ENCODE results near the gene KIAA1958. TPM values are rescaled to one million over a fixed set of nuclear protein-coding genes. Genes with fewer than 3 reads are reported as not detected.

Gene KIAA1958
- total RNA-seq, 1 experiment from 2014 or later: 5.8 TPM

DNA sequence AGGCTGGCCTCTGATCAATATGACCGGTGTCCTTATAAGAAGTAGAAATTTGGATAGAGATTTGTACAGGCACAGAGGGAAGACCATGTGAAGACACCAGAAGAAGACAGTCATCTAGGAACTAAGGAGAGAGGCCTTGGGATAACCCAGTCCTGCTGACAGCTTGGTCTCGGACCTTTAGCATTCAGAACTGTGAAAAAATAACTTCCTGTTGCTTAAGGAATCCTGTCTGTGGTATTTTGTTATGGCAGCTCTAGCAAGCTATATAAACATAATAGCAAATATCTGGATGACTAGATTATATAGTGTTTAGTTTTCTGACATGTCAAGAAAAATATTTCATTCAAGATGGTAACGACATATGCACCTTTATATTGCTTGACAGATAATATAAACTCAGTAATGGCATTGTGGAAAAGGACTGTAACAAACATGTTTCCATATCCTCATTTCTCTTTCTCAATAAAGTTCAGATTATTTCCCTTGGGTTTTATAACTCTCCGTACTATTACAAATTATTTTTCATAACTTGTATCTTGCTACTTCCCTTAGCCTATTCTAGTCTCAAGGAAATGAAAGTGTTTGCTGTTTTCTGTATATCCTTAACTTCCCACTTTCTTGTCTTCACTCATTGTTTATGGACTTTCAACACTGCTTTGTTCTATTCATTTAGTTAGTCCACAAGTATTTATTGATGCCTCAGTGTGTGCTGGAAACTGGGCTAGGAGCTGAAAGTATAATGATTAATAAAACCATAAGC, 62.4 kb downstream of the KIAA1958 start:
- ChIA-PET CTCF (no interaction called here), POLR2A (interaction anchor here (0.7 kb wide), 1 partner anchor 354 kb away, joined by 4 read pairs; no protein-coding TSS in a partner anchor)
- DNase-seq (ENCODE audit: unreplicated experiment): no peak
- peaks cover 11% of the 10 kb centered on the region for H3K4me1 Mint-ChIP-seq (ENCODE audit: insufficient read depth, unreplicated experiment)
- no peak overlapping the region for H3K27ac Mint-ChIP-seq (ENCODE audit: low read depth, unreplicated experiment)
- no peaks in the 10 kb centered on the region for H3K27me3 Mint-ChIP-seq (ENCODE audit: insufficient read depth, unreplicated experiment)
- no TSS peak for BruUV-seq (replicated peaks)
- intact Hi-C loops (cut with micrococcal nuclease): no loop called here
- no peaks in the 10 kb centered on the region for H3K36me3 Mint-ChIP-seq (ENCODE audit: insufficient read depth, unreplicated experiment)
- no peaks in the 10 kb centered on the region for H3K9me3 Mint-ChIP-seq (ENCODE audit: unreplicated experiment)
- H3K4me3 Mint-ChIP-seq (ENCODE audit: unreplicated experiment): no peak overlapping the region
- TF ChIP-seq, protein P1, sequence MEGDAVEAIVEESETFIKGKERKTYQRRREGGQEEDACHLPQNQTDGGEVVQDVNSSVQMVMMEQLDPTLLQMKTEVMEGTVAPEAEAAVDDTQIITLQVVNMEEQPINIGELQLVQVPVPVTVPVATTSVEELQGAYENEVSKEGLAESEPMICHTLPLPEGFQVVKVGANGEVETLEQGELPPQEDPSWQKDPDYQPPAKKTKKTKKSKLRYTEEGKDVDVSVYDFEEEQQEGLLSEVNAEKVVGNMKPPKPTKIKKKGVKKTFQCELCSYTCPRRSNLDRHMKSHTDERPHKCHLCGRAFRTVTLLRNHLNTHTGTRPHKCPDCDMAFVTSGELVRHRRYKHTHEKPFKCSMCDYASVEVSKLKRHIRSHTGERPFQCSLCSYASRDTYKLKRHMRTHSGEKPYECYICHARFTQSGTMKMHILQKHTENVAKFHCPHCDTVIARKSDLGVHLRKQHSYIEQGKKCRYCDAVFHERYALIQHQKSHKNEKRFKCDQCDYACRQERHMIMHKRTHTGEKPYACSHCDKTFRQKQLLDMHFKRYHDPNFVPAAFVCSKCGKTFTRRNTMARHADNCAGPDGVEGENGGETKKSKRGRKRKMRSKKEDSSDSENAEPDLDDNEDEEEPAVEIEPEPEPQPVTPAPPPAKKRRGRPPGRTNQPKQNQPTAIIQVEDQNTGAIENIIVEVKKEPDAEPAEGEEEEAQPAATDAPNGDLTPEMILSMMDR (IDR thresholded peaks at IDR 0.05; ENCODE audit: unreplicated experiment): no peak

DNA sequence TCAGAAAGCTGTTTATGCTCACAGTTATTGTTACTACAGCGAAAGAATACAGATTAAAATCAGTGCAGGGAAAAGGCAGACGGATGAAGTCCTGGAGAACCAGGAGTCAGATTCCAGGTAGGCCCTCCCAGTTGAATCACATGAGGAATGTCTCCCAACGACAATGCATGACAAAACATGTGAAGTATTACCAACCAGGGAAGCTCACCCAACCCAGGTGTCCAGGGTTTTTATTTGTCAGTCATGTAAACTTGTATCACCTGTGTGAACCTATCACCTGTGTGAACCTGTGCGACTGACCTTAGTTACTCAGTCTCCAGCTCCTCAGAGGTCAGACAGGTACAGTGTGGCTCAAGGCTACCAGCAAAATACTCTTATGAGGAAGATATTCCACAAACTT, 63.9 kb downstream of the KIAA1958 start:
- Mint-ChIP-seq H3K27ac (ENCODE audit: low read depth, unreplicated experiment) (no peak overlapping the region), H3K4me3 (ENCODE audit: unreplicated experiment) (no peak overlapping the region), H3K4me1 (ENCODE audit: insufficient read depth, unreplicated experiment) (peaks cover 22% of the 10 kb centered on the region), H3K36me3 (ENCODE audit: insufficient read depth, unreplicated experiment) (no peaks in the 10 kb centered on the region), H3K9me3 (ENCODE audit: unreplicated experiment) (no peaks in the 10 kb centered on the region), H3K27me3 (ENCODE audit: insufficient read depth, unreplicated experiment) (no peaks in the 10 kb centered on the region)
- intact Hi-C loops (cut with micrococcal nuclease): no loop called here
- ChIA-PET CTCF (no interaction called here), POLR2A (no interaction called here)
- TF ChIP-seq, protein P1 (IDR thresholded peaks at IDR 0.05; ENCODE audit: unreplicated experiment): no peak
- no peak for DNase-seq (ENCODE audit: unreplicated experiment)
- no TSS peak for BruUV-seq (replicated peaks)

DNA sequence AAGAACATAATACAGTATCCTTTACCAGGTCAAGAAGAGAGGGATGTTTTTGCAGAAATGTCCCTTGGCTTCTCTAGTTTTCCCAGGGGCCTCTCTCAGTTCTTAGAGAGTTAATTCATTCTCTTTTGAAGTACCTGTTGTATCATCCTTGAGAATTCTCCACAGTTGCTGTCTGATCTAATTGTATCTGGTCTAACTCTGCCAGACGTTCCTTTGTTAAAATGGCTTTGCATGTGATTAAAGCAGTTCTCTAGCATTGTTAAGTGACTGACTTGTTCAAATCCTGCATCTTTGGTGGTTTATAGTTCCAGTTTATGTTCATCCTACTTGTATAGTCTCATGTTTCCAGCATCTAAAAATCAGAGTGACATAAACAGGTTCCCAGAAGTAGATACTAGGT, 65.0 kb downstream of the KIAA1958 start:
- BruUV-seq (replicated peaks): no TSS peak
- no peaks in the 10 kb centered on the region for H3K36me3 Mint-ChIP-seq (ENCODE audit: insufficient read depth, unreplicated experiment)

DNA sequence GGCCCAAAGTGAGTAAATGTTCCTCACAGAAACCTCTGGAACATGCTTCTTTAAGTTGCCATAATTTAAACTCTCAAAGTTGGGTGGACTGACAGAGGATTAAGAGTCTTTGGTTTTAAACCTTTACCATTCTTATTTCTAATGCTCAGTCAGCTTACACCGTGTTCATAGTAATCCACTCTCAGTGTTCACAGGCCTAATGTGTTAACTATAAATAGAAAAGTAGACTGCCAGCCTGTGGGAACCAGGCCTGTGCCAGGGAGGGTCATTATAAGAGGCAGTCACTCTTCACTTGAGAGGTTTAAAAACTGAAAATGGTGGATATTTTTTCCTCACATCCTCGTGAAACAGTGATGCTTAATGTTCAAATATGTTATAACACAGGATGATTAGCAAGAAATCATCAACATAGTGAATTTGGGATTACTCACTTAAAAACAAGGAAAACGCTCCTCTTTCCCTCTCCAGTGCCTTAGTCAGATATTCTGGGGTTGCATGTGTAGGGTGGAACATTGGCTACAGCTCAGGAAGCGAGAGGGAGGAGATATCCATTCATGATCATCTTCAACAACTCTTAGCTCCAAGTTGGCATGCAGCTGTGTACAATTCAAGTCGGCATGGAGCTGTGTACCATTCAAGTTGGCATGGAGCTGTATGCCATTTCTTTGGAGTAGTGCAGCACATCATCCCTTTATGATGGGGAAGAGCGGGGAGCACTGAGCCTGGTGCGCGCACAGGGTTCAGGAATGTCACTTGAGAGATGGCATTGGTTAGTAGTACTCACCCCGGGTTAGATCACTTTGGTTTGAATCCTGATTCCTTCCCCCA, 65.8 kb downstream of the KIAA1958 start:
- CTCF ChIA-PET: no interaction called here

More for the DNA sequence above, 65.0 kb downstream of the KIAA1958 start:
- TF ChIP-seq, protein P1 (IDR thresholded peaks at IDR 0.05; ENCODE audit: unreplicated experiment): no peak
- Mint-ChIP-seq H3K4me1 (ENCODE audit: insufficient read depth, unreplicated experiment) (peaks cover 23% of the 10 kb centered on the region), H3K27ac (ENCODE audit: low read depth, unreplicated experiment) (no peak overlapping the region), H3K4me3 (ENCODE audit: unreplicated experiment) (no peak overlapping the region), H3K27me3 (ENCODE audit: insufficient read depth, unreplicated experiment) (no peaks in the 10 kb centered on the region), H3K9me3 (ENCODE audit: unreplicated experiment) (no peaks in the 10 kb centered on the region)
- no peak for DNase-seq (ENCODE audit: unreplicated experiment)
- POLR2A ChIA-PET: interaction anchor here (0.7 kb wide), 1 partner anchor 118 kb away, joined by 3 read pairs; no protein-coding TSS in a partner anchor
- intact Hi-C loops (cut with micrococcal nuclease): no loop called here
- CTCF ChIA-PET: no interaction called here

More for the DNA sequence above, 65.8 kb downstream of the KIAA1958 start:
- no peak for DNase-seq (ENCODE audit: unreplicated experiment)
- H3K36me3 Mint-ChIP-seq (ENCODE audit: insufficient read depth, unreplicated experiment): no peaks in the 10 kb centered on the region
- H3K9me3 Mint-ChIP-seq (ENCODE audit: unreplicated experiment): no peaks in the 10 kb centered on the region
- no peaks in the 10 kb centered on the region for H3K27me3 Mint-ChIP-seq (ENCODE audit: insufficient read depth, unreplicated experiment)
- TF ChIP-seq, protein P1 (IDR thresholded peaks at IDR 0.05; ENCODE audit: unreplicated experiment): no peak
- intact Hi-C loops (cut with micrococcal nuclease): no loop called here
- H3K4me3 Mint-ChIP-seq (ENCODE audit: unreplicated experiment): no peak overlapping the region
- peaks cover 23% of the 10 kb centered on the region for H3K4me1 Mint-ChIP-seq (ENCODE audit: insufficient read depth, unreplicated experiment)
- POLR2A ChIA-PET: interaction anchor here (0.7 to 1.5 kb wide), 3 partner anchors 18 to 119 kb away, joined by 3 to 4 read pairs (median 3); no protein-coding TSS in a partner anchor
- BruUV-seq (replicated peaks): no TSS peak
- no peak overlapping the region for H3K27ac Mint-ChIP-seq (ENCODE audit: low read depth, unreplicated experiment)

Data from MCF 10A (cell line).